GM21360 (cell line): ENCODE measurements around the gene POLD4.

Experiments
- ATAC-seq: cut with Tn5 transposase; IDR thresholded peaks from one replicate; pipeline ENCODE4 v1.9.1; 2021; ENCODE audit warnings: mild to moderate bottlenecking, moderate library complexity; ENCODE audit not compliant: unreplicated experiment

Gene POLD4

DNA sequence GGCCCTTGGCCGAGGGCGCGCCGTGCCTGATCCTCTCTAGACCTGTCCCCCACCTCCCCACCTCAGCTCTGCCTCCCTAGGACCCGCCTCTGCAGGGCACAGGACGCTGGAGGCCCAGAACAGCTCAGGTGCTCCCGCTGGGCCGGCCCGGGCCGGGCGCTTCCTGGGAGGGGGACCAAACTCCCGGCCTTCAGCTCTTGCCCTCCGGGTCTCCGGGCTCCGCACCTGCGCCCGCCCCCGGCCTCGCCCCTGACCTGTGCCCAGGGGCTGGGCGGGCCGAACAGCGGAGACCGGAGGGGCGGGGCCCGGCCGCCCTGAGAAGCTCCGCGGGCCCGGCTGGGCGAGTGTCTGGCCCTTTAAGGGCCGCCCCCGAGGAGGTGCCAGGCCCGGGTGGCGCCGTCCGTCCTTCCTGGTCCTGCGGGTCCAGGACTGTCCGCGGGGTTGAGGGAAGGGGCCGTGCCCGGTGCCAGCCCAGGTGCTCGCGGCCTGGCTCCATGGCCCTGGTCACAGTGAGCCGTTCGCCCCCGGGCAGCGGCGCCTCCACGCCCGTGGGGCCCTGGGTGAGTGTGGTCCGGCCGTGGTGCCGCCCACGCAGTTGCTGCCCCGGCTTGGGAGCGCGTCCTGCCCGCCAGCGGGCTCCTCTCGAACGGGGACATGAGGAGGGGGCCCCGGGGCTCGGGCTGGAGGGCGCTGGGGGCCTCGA is 50.1 kb downstream of the POLD4 start, which contains the start of gene SSH3:
SSH3 (plus strand) TSS at position 399 of the 703 bp plus-strand sequence; CDS start at position 495, 96 bp downstream.
- no peak for ATAC-seq

DNA sequence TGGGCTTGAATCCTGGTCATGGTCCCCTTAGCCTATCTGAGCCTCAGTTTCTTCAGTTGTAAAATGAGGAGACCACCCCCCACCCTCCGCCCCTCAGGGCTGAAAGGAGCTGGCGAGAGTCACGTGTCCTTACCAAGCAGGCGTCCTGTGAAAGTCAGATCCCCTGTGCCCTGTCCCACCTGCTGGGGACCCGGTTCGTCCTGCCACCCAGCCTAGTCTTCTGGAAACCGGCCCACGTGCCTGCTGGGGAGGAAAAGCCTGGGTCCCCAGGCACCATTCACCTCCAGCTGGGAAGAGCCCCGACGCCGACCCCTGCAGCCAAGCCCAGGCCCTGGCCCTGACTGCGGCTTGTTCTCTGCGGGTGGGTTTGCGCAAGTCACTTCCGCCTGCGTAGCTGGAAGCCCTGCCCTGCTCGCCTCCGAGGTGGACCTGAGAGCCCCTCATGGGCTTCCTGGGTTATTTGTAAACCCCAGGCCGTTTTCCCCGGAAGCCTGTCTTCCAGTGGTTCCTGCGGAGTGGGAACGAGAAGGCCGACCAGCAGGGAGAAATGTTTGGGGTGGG is 50.7 kb downstream of the POLD4 start:
- no peak for ATAC-seq

DNA sequence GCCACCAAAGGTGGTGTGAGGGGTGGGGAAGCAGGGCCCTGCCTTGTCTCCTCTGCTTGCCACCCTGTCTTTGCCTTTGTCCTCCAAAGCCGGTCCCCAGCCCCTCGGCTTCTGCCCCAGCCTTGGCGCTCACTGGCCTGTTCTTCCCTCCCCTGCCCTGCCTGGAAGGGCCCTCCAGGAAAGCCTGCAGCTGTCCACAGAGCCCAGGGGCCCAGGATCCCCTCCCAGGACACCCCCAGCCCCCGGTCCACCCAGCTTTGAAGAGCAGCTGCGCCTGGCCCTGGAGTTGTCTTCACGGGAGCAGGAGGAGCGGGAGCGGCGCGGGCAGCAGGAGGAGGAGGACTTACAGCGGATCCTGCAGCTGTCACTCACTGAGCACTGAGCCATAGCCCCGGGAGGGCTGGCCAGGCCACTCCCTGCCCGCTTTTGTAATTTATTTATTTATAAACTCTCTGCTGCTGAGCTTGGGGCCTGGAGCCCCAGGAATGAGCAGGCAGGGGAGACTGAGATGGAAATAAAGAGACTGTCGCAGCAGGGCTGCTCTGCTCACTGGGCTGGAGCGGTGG is 51.3 kb downstream of the POLD4 start:
- no peak for ATAC-seq

DNA sequence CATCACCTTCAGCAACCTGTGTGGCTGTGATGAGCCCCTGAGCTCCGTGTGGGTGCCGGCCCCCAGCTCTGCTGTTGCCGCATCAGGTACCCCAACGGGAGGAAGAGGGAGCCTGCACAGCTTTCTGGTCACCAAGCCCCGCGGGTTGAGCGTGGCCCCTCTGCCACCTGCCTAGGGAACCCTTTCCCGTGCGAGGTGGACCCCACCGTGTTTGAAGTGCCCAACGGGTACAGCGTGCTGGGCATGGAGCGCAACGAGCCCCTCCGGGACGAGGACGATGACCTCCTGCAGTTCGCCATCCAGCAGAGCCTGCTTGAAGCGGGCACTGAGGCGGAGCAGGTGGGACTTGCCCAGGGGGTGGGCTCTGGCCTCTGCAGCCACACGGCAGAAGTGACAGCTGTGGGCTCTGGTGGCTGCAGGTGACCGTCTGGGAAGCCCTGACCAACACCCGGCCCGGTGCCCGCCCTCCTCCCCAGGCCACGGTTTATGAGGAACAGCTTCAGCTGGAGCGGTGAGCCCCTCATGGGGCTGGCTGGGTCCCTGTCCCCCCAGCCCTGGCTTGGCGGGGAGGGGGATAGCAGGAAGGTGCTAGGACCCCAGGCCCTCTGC is 51.9 kb downstream of the POLD4 start:
- no peak for ATAC-seq
